IPS-11a (cell line): ENCODE measurements around the gene GIPC1.
"Not testable (repeated sequence)": the region's sequence is repeated elsewhere in the genome, so short reads cannot be mapped to it uniquely, and the experiment has no call there.

Source experiments
- H3K4me3 ChIP-seq: one replicate; pipeline ENCODE4 v1.5.1; 2013; ENCODE audit warnings: low read depth, low read length, control low read depth

GIPC1 gene

GRCh38 chr19:14473073-14473977 lies 22.6 kb downstream of the GIPC1 start:
- no peak overlapping the region for H3K4me3 ChIP-seq

DNA sequence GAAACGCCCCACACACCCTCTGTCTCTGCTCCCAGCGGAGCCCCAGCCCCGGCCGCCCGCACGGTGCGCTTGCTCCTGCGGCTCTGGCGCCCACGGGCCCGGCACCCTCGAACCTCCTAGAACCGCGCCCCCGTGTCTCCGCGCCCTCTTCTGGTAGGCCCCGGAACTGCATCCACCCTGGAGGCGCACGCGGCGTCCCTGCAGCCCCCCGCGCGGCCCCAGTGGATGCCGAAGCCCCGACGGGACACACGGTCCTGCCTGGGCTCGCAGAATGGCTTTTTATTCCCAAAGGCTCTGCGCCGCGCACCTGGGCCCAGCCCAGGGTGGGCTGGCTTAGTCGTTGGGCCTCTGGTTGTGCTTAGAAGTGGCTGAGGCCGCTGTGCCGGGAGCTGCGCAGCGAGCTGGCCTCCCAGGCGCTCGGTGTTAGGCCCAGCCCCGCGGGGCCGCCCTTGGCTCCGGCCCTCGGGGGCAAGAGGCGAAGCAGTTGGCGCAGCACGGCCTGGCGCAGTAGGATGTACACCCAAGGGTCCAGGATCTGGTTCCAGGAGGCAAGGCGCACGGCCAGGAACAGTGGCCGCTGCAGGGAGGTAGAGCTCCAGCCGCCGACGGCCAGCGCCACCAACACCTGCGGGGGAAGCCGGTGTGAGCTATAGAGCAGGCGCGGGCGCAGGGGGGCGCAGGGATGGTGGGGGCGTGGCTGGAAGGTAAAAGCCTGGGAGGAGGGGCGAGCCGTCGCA lies 23.6 kb downstream of the GIPC1 start:
- peak overlapping the region; percentile 43 for H3K4me3 ChIP-seq

- H3K4me3 ChIP-seq = no peak overlapping the region
Measured at GRCh38 chr19:14471436-14472187, 24.3 kb downstream of the GIPC1 start.

DNA sequence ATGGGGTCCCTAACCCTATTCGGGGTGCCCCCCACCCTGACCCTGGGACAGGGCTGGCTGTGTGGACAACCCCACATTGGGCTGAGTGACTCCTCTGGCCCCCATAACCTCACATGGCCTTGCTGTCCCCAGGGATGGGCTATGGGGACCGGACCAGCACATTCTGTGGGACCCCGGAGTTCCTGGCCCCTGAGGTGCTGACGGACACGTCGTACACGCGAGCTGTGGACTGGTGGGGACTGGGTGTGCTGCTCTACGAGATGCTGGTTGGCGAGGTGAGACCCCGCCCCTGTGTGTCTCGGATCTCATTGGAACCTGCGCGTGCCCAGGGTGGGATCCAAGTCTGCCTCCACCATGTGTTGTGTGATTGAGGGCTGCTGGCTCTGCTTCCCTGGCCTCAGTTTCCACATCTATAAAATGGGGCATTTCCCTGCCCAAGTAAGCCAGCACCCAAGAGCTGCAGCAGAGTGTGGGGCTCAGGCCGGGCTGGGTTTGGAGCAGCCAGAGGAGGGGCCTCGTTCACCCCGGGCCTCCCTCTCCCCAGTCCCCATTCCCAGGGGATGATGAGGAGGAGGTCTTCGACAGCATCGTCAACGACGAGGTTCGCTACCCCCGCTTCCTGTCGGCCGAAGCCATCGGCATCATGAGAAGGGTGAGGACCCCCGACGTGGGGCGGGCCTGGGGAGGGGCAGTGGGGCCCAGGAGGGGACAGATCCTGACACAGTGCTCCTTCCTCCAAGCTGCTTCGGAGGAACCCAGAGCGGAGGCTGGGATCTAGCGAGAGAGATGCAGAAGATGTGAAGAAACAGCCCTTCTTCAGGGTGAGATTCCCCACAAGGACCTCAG lies 25.7 kb downstream of the GIPC1 start:
- no peak overlapping the region for H3K4me3 ChIP-seq

DNA sequence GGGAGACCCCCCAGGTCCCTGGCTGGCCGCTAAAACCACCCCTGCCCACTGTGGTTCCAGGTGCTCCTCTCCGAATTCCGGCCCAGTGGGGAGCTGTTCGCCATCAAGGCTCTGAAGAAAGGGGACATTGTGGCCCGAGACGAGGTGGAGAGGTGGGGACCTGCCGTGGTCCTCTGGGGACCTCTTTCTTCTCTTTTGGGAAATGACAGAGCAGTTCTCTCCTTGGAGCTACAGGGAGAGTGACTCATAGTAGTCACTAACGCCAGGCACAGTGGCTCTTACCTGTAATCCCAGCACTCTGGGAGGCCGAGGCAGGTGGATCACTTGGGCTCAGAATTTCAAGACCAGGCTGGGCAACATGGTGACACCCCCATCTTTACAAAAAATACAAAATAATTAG lies 28.1 kb downstream of the GIPC1 start:
- no peak overlapping the region for H3K4me3 ChIP-seq

- H3K4me3 ChIP-seq = no peak overlapping the region
Measured at GRCh38 chr19:14467391-14467790, 28.5 kb downstream of the GIPC1 start.

- no peak overlapping the region for H3K4me3 ChIP-seq
Measured at GRCh38 chr19:14463747-14464146, 32.2 kb downstream of the GIPC1 start.

DNA sequence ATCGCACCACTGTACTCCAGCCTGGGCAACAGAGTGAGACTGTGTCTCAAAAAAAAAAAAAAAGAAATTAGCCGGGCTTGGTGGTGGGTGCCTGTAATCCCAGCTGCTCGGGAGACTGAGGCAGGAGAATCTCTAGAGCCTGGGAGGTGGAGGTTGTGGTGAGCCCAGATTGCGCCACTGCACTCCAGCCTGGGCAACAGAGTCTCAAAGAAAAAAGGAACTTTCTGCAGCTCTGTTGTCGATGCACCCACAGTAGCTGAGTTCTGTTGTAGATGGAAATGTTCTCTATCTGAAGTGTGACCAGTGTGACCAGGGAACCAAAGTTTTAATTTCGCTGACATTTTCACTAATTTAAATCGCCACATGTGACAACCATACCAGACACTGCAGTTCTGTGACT lies 33.5 kb downstream of the GIPC1 start:
- not testable (repeated sequence) for H3K4me3 ChIP-seq

DNA sequence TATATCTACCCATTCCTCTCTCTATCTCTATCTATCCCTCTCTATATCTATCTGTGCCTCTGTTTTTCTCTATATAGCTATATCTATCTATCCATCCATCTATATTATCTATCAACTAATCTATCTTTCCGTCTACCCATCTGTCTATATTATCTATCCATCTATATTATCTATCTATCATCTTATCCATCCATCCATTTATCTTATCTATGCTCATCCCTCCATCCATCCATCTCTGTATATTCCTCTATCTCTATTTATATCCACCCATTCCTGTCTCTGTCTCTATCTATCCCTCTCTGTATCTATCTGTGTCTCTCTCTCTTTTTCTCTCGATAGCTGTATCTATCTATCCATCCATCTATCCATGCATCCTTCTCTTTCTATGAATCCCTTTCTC lies 35.0 kb downstream of the GIPC1 start:
- H3K4me3 ChIP-seq = no peak overlapping the region

DNA sequence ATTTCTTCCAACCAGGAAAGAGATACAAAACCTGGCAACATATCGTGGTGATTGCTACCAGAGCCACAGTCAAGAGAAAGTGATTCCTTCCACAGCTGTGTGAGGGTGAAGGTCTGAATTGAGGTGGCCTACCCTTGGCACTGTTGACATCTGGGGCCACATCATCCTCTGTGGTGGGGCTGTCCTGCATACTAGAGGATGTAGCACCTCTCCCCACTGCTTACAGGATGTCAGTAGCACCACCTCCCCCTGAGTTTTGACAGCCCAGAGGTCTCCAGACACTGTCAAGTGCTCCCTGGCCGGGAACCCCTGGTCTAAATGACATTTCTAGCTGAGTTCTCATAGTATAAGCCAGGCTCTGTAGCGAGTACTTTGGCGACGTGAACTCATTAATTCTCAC lies 36.2 kb downstream of the GIPC1 start:
- H3K4me3 ChIP-seq = no peak overlapping the region

DNA sequence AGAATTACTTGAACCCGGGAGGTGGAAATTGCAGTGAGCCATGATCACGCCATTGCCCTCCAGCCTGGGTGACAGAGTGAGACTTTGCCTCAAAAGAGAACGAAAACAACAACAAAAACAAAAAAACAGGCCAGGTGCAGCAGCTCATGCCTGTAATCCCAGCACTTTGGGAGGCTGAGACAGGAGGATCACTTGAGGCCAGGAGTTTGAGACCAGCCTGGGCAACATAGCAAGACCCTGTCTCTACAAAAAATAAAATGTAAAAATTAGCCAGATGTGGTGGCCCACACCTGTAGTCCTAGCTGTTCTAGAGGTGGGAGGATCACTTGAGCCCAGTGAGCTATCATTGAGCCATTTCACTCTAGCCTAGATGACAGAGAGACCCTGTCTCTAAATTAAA lies 43.6 kb downstream of the GIPC1 start:
- not testable (repeated sequence) for H3K4me3 ChIP-seq

- H3K4me3 ChIP-seq = no peak overlapping the region
Measured at GRCh38 chr19:14450876-14451275, 45.1 kb downstream of the GIPC1 start.

GRCh38 chr19:14450168-14450874 lies 45.6 kb downstream of the GIPC1 start:
- no peak overlapping the region for H3K4me3 ChIP-seq

DNA sequence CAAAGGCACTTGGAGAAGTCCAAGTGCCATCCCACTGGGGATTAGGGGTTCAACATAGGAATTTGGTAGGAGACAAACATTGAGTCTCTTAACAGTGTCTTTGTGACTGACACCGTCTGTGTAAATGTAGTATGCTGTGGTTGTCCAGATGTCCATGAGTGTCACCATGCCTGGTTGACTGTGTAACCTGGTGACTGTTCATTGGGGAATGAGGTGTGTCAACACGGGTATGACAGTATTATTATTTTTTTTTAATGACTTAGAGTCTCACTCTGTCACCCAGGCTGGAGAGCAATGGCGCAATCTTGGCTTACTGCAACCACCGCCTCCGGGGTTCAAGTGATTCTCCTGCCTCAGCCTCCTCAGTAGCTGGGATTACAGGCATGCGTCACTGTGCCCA lies 46.6 kb downstream of the GIPC1 start:
- no peak overlapping the region for H3K4me3 ChIP-seq

DNA sequence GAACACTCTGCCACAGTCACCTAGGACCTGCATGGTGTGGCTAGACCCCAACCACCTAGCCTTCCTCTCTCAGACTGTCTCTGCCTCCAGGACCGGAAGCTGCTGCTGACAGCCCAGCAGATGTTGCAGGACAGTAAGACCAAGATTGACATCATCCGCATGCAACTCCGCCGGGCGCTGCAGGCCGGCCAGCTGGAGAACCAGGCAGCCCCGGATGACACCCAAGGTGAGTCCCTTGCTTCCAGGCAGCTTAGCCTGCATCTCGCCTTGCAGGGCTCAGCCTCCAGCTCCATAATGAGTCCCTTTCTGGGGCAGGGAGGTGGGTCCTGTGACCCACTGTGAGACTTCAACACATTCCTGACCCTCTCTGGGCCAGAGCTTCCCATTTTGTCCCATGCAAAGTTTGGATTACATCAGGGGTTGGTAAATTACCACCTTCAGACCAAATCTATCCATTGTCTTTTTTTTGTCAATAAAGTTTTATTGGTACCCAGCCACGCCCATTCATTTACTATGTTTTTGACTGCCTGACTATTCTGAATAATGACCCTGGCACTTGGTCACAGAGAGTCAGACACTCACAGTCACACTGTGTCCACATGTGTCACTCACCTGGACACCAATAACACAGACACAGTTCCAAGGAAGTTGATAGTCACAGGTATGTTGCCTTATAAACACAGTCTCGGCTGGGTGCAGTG lies 49.4 kb downstream of the GIPC1 start:
- H3K4me3 ChIP-seq = no peak overlapping the region

DNA sequence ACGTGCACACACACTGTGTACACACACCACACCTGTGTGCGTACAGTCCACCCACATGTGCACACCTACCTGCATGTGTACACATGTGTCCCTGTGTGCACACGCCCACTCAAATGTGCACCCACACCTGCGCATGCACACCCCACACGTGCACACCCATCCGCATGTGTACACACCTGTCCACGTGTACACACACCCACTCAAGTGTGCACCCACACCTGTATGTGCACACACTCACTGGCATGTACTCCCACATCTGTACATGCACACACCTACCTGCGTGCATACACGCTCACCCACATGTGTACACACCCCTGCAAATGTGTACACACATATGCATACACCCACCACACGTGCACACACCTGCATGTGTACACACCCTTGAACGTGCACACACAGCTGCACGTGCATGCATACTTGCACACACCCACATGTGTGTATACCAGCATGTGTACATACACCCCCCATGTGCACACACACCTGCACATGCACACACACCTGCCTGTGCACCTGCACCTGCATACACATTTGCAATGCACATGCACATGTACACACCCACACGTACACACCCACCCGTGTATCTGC lies 52.2 kb downstream of the GIPC1 start:
- no peak overlapping the region for H3K4me3 ChIP-seq

DNA sequence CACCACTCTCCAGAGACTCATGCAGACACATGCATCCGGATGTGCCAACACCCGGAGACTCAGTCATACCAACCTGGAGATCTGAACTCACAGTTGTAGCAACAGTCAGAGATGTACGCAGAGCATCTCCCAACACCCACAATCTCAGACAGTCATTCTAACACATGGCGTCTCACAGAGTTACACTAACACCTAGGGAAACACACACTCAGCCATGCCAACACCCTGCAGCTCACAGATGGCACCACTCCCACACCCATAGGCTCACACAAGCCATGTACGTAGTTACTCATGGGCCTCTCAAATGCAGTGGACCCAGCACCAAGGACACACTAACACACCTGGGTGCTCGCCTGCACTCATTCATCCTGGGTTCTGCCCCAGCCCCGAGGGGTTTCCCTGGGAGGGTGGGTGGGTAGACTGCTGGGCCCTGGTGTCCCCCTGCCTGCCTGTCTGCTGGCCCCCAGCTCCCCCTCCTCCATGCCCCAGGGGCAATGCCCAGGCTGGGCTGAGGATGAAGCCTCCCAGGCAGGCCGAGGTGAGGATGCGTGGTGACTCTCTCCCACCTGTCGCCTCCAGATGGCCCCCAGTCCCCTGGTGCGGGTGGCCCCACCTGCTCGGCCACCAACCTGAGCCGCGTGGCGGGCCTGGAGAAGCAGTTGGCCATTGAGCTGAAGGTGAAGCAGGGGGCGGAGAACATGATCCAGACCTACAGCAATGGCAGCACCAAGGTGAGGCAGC lies 52.9 kb downstream of the GIPC1 start:
- no peak overlapping the region for H3K4me3 ChIP-seq
